ENCODE measurements around the gene STN1.

Gene STN1

DNA sequence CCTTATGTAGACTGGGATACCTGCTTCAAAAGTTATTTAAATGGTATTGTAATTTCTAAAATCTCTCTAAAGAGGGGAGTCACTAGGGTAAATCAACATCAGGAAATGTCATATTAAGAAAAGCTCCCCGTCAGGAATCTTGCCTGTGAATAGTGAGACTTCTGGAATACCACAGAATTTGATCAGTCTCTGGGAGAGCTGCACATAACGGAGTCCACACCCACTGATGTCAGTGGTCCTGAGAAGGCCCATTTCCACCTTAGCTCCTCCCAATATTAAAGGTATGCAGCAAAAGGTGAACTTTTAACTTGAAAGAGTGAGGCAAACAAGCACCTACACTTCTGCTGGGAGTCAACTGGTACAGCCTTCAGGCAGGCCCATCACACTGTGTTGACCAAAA, 27.3 kb downstream of the STN1 start:
- DNase-seq = no peak

DNA sequence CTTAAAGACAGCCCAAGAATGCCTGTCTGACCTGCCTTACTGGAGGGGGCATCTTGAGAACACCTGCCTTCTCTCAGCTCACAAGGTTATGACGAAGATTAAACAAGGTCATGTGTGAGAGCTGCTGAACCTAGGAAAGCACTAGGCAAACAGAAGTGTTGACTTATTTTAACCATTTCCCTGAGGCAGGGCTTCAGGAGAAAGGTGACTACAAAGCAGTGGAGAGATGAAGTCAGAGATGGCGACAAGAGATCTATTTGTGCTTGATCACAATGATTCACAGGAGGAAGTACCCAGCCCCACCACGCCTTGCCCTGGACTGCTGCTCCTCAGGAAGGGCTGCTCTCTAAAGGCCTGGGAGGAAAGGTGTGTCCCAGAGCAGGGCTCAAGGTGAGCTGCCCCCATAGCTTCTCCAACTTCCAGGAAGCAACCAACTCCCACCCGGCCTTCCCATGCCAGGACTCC, 27.8 kb downstream of the STN1 start:
- DNase-seq = no peak

DNA sequence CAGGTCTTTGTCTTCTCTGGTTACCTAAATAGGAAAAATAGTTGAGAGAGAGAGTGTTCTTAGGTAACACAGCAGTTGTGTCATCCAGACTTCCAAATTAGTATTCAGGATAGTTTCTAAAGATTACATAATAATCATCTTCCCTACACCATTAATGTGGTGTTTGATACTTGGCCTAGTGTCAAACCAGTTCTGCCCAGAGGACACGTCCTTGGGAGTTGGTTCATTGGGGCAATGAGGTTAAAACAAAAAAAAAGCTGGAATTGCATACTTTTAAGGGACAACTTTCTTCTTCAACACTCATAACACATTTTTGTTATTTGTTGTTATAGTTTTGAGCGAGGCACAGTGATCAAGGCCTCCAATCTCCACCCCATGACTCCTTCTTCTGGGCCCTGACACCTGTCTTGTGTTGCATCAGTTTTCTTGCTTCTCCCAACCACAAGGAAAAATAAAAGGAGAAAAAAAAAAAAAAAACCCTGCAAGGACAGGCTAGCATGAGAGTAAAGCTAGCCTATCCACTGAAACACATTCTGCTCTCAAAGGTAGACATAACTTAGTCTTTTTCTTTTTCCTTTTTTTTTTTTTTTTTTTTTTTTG, 28.8 kb downstream of the STN1 start:
- DNase-seq = no peak

DNA sequence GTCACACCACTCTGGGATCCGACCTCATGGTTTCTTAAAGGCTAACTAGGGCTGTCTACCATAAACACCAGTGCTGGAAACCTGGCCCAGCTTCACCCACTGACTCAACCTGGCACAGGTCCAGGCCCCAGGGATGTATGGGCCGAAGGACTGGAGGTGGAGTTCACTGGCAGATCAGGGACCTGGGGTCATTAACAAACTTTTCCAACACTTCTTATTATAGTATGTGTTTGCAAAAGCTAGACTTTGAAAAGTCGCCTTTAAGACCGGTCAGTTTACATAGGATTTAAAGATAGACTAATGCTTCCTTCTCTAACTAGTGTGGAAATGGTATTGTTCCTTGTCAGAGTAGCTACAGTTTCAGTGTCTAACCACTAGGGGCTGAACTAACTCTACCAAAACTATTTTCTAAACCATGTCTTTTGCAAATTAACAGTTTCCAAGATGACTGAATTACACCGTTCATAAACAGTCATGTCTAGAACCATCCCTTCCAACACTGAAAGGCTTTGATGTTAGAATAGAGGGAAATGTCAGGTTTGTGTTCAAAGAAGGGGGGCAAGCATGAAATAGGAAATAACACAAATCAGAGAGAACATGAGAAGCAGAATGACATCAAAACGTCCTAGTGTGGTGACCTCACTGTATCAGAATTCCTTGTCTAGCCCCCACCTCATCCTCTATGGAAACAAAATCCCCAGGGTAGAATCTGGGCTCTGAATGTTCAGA, 29.7 kb downstream of the STN1 start:
- DNase-seq = no peak

DNA sequence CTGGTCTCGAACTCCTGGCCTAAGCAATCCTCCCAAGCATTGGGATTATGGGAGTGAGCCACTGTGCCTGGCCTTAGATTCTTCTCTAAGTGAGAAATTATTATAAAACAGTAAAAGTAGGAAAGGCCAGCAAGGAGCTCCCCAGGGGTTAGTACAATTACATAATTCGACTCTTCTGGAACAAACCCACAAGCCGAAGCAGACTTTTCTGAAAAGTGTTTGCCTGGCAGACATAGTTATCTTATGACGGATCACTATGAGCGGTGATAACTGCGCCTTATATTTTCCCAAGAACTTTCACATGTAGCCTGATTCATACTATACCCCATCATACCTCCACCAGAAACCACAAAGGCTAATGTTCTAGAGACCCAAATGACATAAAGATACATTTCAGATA, 32.4 kb downstream of the STN1 start:
- no peak for DNase-seq

DNA sequence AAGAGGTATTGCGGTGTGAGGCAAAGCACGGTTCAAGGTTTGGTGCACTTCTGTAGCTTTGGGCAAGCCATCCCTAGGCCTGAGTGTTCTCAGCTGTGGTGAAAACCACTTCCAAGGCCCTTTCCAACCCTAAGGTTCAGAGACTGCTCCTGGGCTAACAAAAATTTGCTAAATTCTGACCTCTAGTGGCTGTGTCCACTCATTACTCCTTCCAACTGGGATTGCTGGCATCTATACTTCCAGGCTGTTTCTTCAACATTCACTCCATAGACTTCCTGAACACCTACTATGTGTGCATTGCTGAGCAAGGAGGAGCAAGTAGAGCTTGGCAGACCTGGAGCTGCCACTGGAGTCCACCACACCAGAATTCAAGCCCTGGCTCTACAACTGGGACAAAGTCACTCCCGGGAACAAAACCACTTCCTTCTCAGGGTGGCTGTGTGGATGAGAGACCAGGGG, 33.3 kb downstream of the STN1 start:
- DNase-seq = no peak

DNA sequence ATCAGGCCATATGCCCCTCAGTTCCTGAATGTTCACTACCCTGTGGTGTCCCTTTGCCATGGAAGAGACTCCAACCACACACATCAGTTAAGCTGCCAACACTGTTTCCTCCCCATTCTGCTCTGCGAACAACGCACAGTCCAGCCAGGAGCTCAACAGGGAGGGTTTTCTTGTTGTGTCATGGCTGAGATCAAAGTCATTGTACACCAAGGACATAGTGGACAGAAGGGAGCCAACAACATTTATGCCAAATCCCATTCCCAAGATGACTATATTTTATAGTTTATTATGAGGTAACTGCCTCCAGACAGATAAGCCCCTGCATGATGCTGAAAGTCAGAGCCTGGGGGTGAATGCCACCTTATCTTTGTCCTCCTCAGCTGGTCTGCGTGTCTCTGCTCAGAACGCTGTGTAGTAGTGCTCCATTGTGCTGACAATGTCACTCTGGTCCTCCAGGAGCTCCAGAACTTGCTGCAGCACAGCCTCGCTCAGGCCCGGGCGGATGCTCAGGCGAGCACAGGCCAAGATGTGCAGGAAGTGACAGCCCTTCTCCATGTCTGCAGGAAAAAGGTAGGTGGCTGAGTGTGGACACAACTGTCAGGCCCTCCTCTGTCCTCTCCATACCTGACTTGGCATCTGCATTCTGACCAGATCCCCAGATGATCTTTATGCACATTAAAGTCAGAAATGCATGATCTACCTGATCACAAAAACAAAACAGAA, 35.5 kb downstream of the STN1 start:
- no peak for DNase-seq

DNA sequence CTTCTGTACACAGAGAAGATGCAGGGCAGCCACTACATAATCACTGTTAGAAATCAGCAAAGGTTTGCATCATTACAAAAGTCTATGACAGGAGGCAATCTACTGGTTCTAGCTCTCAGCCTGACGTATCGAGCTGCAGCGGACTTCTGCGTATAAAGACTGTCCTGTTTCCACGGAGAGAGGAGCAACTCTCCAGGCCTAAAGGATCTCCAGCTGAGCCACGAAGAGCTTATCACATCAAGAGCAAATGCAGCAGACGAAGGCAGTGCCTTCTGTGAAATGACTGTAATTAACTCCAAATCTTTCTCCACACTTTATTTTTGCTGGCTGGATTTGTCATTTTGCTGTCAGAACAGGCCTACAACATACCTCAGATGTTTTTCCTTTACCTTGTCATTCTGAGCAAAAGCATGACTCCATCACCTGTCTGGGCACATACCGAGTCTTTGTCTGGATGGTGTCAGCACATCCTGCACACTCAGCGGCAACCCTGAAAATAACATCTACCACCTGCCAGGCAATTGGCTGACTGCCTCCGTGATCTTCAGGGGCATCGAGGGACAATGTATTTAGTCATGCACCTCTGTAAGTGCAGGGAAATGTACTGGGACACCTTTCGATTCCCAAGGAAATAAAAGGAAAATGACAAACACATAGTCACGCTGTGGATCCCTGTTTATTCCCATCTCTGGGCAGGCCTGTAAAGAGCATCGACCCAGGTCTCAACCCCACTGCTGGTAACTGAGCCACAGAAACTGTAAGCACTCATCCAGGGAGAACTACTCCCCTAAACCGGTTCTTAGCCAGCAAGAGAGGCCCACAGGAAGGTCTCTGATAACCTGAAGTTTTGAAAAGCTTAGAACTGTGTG, 36.3 kb downstream of the STN1 start:
- DNase-seq = no peak

DNA sequence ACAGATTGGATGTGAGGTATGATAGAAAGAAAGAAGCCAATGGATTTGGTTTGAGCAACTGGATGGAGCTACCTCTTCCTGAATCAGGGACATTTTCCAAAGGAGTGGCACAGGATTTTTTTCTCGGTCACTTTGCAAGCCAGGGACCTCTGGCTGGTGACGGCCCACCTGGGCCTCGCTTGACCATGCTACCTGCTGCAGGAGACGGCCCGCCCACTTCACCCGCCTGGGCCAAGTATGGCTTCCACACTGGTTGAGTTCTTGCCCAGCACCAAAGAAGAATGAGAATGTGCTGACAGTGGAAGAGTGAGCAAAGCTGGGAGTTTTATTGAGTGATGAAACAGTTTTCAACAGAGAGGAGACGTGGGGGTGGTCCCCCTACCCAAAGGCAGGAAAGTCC, 38.2 kb downstream of the STN1 start:
- DNase-seq = no peak

DNA sequence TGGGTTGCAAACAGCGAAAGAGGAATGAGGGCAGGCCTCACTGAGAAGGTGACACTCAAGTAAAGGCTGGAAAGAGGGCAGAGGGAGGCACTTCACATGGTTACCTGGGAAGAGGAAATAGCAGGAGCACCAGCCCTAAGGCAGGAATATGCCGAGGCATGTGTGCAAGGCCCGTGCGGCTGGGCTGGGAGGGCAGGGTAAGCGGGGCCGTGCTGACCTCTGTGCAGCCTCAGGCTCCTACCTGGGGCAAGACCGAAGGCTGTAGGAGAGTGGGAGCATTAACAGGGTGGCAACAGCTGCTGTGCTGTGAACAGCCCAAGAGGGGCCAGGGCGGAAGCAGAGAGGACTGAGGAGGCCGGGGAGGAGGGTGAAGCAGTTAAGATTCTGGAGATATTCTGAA, 38.6 kb downstream of the STN1 start:
- no peak for DNase-seq

DNA sequence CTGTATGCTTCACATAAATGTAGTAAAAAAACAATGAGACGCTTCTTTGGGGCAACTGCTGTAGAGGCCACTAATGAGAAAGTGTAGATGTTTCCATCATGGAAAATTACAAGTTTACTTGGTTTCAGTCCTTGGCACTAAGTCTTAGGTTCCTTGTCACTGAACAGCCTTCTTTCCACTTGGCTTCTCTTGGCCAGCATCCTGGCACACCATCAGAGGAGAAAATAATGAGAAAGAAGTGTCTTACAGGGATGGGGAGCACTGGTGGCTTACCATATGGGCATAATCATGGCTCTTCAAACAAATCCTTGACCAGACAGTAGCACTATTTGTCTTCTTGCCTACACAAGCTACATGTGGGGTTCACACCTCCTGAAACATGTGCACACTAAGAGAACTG, 40.1 kb downstream of the STN1 start:
- no peak for DNase-seq

DNA sequence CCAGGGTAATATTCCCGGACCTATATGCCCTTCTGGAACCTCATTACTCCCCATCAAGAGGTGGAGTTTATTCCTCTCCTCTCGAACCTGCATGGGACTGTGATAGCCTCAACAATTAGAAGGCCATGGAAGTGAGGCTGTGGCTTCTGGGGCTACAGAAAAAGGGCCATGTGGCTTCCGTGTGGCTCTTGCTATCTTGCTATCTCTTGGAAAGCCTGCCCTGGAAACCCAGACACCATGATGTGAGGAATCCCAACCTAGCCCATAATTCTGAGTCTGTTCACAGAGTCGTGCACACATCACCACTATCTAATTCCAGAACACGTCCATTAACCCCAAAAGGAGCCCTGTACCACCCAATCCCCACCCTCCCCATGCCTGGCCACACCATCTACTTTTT, 41.8 kb downstream of the STN1 start:
- DNase-seq = no peak

DNA sequence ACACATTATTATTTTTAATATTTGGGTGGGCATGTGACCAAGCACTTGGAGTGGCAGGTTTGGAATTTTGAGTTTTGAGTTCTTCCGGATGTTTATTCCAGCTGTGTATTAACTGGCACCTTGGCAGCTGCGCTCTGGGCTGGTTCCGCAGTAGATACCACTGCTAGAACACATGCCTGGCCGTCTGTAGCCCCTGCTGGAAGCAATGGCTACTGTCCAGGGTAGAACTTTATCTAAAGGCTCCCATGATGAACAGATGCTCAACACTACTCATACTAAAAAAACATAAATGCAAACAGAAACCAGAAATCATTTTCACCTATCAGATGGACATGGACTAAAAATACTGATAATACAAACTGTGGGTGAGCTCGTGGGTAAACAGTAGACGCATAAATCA, 43.3 kb downstream of the STN1 start:
- no peak for DNase-seq

DNA sequence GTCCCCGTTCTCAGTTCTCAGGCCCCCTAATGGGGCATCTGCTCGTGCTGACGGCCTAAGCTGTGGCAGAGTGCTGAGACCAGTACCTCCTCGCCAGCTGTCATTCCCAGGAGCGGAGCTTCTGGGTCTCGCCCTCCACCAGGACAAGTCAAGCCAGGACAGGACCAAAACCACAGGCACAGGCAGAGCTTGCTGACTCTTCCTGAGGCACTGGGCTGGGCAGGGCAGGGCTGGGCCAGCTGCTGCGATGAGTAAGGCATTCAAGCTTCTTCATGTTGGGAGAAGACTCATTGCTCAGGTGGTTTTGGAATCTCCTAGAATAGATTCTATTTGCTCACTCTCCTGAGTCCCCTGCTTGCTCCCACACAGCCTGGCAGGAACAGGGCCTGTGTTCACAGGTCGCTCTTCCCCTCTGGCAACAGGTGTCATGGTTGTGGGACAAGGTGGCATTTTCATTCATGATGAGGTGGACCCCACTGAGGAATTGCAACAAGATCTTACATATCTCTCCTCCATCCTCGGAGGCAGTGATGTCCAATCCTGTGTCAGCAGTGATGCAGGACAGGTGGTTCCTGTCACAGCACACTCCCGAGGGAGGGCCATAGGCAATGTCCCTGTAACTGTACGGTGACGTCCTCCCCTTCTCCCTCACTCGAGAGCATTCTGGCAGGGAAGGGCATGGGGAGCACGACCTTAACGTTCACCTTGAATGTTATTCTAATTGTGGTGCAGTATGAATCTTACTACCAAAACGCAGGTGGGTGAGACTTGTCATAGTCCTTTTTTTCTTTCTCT, 45.6 kb downstream of the STN1 start:
- no peak for DNase-seq

DNA sequence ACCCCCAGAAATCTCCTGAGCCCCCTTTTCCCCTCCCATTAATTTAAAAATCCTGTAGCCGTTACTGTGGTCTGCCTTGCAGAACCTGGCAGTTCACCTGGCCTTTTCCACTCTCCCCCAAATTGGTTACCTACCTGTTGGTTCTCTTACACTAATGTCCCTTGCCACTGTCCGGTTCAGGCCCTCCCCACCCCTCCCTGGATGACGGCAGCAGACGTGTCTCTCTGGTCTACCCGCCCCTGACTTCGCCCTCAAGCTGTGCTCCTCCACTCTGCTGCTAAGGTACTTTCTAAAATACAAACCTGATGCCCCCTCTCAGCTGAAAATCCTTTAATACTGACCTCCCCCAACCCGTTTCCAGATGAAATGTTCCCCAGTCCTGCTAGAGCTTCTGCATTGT, 47.0 kb downstream of the STN1 start:
- DNase-seq = no peak

DNA sequence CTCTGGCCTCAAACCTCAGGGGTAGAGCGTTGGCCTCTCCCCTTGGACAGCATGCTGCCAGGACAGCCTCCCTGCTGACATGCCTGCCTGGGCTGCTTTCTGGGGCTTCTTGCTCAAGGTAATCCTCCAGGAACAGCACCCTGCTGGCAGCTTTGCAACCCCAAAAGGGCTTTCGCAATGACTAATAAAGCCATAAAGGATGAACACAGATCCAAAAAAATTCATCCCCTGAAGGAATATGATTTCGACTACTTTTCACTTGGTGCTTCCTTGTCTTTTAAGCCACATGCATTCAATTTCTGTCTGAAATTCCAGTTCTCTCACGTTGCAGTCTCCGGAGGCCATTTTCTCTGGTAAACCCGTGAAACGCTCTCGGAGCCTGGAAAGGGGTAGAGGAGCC, 47.5 kb downstream of the STN1 start:
- DNase-seq = no peak

DNA sequence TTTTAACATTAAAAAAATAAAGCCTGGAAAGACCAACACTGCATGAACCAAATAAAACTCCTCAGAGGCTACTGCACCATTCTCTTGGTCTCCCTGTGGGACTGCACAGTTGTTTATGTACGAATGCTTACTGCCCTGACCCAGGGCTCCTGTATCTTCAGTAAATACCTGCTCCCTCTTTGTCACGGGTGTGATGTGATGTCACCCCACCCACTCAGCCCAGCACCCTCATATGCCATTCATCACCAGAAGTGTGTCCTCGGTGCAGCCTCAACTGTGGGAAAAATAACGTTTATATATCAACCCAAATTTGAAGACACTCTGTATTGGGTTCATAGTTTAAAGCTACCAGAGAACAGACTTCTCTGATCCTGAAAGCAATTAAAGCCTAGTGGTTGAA, 48.6 kb downstream of the STN1 start:
- DNase-seq = no peak

DNA sequence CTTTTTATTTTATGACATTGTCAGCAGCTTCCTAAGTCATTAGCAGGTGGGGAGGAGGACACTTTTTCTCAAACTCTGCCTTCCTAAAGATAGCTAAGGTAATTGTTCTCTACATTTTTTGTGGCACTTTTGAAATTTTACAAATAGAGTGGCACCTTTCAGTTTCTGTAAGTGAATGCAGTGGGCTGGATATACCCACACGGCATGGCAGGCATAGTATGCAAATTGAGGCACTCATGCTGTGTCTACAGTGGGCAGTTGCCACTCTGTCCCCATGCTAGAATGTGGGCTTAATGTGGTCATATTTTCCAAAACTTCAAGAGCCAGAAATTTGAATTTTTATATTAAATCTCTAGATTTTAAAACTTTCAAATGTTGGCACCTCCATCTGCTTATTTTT, 49.8 kb downstream of the STN1 start:
- no peak for DNase-seq

DNA sequence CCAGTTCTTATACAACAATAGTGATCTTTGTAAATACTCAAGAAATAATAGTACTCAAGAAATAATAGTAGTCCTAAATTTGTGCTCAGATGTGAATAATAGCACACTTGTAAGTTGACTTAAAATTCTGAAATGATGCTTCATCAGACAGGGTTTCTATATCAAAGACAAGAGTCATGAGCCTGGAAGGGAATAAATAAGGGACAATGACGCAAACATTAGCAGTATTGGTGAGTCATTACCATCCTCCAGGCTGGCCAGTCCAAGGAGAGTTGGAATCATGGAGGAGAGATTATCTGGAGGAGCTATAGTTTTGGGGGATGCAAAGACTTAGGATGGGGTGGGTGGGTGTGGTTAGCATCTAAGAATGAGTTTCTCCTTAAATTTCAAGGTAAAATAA, 56.5 kb downstream of the STN1 start:
- DNase-seq = no peak

DNA sequence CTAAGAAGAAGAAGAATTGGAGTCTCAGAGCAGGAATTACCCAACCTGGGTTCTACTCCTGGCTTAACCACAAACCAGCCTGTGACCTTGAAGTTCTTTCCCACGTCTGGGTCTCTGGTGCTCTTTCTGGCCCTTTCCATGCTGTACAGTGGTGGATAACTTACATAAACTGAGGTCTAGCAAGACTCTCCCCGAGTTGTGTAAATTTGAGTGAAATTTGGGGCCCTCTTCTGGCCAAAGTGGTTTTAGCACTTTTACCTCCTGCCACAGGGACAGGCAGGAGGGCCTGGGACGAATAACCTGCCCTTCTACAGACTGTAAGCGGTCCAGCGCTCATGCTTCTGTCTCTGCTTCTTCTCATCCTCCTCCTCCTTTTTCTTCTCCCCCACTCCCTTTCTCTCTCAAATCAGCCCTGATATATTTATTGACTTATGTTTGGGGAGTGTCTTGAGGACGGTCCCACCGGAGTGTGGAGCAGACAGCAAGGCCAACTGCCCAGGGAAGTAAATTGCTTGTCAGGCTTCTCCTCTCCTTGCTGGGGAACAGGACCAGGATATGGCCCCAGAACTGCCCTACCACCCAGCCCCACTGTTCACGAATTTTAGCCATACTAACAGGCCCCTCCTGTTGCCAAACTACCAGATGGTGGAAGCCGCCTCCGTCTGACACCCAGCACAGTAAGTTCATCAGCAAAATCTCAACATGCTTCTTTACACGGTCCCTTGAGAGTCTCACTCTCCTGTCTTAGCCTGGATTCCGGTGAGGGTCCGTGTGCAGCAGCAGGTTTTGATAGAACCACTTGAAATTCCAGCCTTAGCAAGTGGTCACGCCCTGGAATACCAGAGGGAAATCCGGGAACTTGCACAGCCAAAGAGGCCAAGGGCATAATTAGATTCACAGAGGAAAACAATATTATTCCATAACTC, 58.6 kb downstream of the STN1 start:
- DNase-seq = peak; percentile 34

DNA sequence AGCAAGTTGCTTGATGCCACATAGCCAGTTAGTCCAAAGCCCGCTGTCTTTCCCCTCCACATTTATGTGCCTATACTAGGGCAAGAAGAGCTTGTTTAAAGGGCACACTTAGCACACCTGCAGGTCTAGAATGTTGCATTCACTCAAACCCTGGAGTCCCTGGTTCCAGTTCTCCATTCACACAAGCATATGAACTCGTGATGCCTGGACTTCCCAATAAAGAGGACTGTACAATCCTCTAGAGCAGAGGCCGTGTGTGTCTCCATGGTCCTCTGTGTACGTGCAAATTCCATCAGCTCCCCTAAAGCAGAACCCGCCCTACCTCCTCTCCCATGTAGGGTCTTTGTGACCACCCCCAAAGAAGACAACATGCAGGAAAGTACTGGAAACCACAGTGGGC, 59.6 kb downstream of the STN1 start:
- no peak for DNase-seq
